Measurements from ENCODE around the gene METTL17.
"Not testable (repeated sequence)": the region's sequence is repeated elsewhere in the genome, so short reads cannot be mapped to it uniquely, and the experiment has no call there.

Gene METTL17

GRCh38 chr14:20976291-20976690 lies 13.5 kb upstream of the METTL17 start:
- TF ChIP-seq CTCF (IDR thresholded peaks at IDR 0.05): no peak
- Histone ChIP-seq H3K27ac (no peak overlapping the region), H3K36me3 (no peaks in the 10 kb centered on the region), H3K4me1 (ENCODE audit: control insufficient read depth in 1 of 2, insufficient read depth in 1 of 2, low read depth in 1 of 2, low read length in 1 of 2) (peaks cover 3 to 6% of the 10 kb centered on the region in 2 experiments), H3K9me3 (no peaks in the 10 kb centered on the region), H3K27me3 (peaks cover 8% of the 10 kb centered on the region), H3K4me3 (ENCODE audit: low read depth in 1 of 2, low read length in 1 of 2) (no peak overlapping the region)

- Histone ChIP-seq H3K27me3 (no peaks in the 10 kb centered on the region), H3K4me1 (ENCODE audit: control insufficient read depth in 1 of 2, insufficient read depth in 1 of 2, low read depth in 1 of 2, low read length in 1 of 2) (no peaks in the 10 kb centered on the region), H3K36me3 (no peaks in the 10 kb centered on the region), H3K27ac (no peak overlapping the region), H3K9me3 (no peaks in the 10 kb centered on the region), H3K4me3 (ENCODE audit: low read depth in 1 of 2, low read length in 1 of 2) (no peak overlapping the region)
- TF ChIP-seq CTCF (IDR thresholded peaks at IDR 0.05): no peak
Measured at GRCh38 chr14:20978687-20979086, 11.1 kb upstream of the METTL17 start.

- no peaks in the 10 kb centered on the region for H3K36me3 ChIP-seq
- H3K9me3 ChIP-seq: no peaks in the 10 kb centered on the region
- no peak overlapping the region for H3K27ac ChIP-seq
- H3K27me3 ChIP-seq: no peaks in the 10 kb centered on the region
- peaks cover 0 to 13% of the 10 kb centered on the region in 2 experiments for H3K4me1 ChIP-seq (ENCODE audit: control insufficient read depth in 1 of 2, insufficient read depth in 1 of 2, low read depth in 1 of 2, low read length in 1 of 2)
- no peak overlapping the region for H3K4me3 ChIP-seq (ENCODE audit: low read depth in 1 of 2, low read length in 1 of 2)
- no peak for TF ChIP-seq CTCF (IDR thresholded peaks at IDR 0.05)
Measured at GRCh38 chr14:20980906-20981305, 8.9 kb upstream of the METTL17 start.

- no peaks in the 10 kb centered on the region for H3K27me3 ChIP-seq
- H3K4me1 ChIP-seq (ENCODE audit: control insufficient read depth in 1 of 2, insufficient read depth in 1 of 2, low read depth in 1 of 2, low read length in 1 of 2): peaks cover 0 to 29% of the 10 kb centered on the region in 2 experiments
- no peak overlapping the region for H3K27ac ChIP-seq
- no peaks in the 10 kb centered on the region for H3K36me3 ChIP-seq
- no peak overlapping the region for H3K4me3 ChIP-seq (ENCODE audit: low read depth in 1 of 2, low read length in 1 of 2)
- no peaks in the 10 kb centered on the region for H3K9me3 ChIP-seq
- no peak for TF ChIP-seq CTCF (IDR thresholded peaks at IDR 0.05)
Measured at GRCh38 chr14:20982646-20983369, 7.0 kb upstream of the METTL17 start.

GRCh38 chr14:20985650-20986049 lies 4.1 kb upstream of the METTL17 start:
- H3K9me3 ChIP-seq, H3K27me3 ChIP-seq, H3K36me3 ChIP-seq: not testable (repeated sequence)
- H3K4me1 ChIP-seq (ENCODE audit: control insufficient read depth in 1 of 2, insufficient read depth in 1 of 2, low read depth in 1 of 2, low read length in 1 of 2): peaks cover 6 to 58% of the 10 kb centered on the region in 2 experiments
- peak overlapping the region; percentile 65 for H3K27ac ChIP-seq
- H3K4me3 ChIP-seq (ENCODE audit: low read depth in 1 of 2, low read length in 1 of 2): peak overlapping the region in 1 of 2 experiments; percentile 3

GRCh38 chr14:20986811-20987210 lies 3.0 kb upstream of the METTL17 start:
- no peaks in the 10 kb centered on the region for H3K9me3 ChIP-seq
- peaks cover under 1% of the 10 kb centered on the region for H3K36me3 ChIP-seq
- H3K4me1 ChIP-seq (ENCODE audit: control insufficient read depth in 1 of 2, insufficient read depth in 1 of 2, low read depth in 1 of 2, low read length in 1 of 2): peaks cover 8 to 61% of the 10 kb centered on the region in 2 experiments
- no peak overlapping the region for H3K4me3 ChIP-seq (ENCODE audit: low read depth in 1 of 2, low read length in 1 of 2)
- no peak for TF ChIP-seq CTCF (IDR thresholded peaks at IDR 0.05)
- H3K27ac ChIP-seq: peak overlapping the region; percentile 65
- H3K27me3 ChIP-seq: no peaks in the 10 kb centered on the region

Measured in neutrophil (primary cell).